Measurements from ENCODE around the gene TEX52. TPM values are rescaled to one million over a fixed set of nuclear protein-coding genes. Genes with fewer than 3 reads are reported as not detected.

Gene TEX52
- total and polyA plus RNA-seq, 10 of the 15 experiments (the other 5 are each of a cell fraction or from before 2014, with no cell fraction given): 0.23 TPM; not detected in 9

GRCh38 chr12:2895511-2895910, 38.7 kb upstream of the TEX52 start:
- Histone ChIP-seq H3K36me3 (ENCODE audit: control insufficient read depth in 2 of 2, insufficient read depth in 2 of 2, low read length in 1 of 2) (no peaks in the 10 kb centered on the region), H3K27ac (ENCODE audit: control insufficient read depth, insufficient read depth) (no peak overlapping the region), H3K4me3 (no peak overlapping the region), H3K27me3 (replicated peaks in 1 of 2; ENCODE audit: control insufficient read depth in 2 of 2, insufficient read depth in 2 of 2, low read length in 1 of 2) (no peaks in the 10 kb centered on the region), H3K4me2 (ENCODE audit: control insufficient read depth, insufficient read depth) (no peak overlapping the region), H3K9me3 (replicated peaks; ENCODE audit: control insufficient read depth, insufficient read depth, low read length) (no peaks in the 10 kb centered on the region), H3K79me2 (ENCODE audit: control insufficient read depth, insufficient read depth, low read length) (peaks cover 2% of the 10 kb centered on the region; the same call in 1 of the 2 replicates), H4K20me1 (ENCODE audit: control insufficient read depth, insufficient read depth) (no peaks in the 10 kb centered on the region), H3K9ac (ENCODE audit: control insufficient read depth, insufficient read depth, low read length) (no peak overlapping the region), H2AFZ (ENCODE audit: control insufficient read depth, low read depth, low read length) (no peak overlapping the region), H3K4me1 (ENCODE audit: control insufficient read depth, insufficient read depth, low read length) (no peaks in the 10 kb centered on the region)
- FAIRE-seq (no peak), DNase-seq (ENCODE audit: low read depth, low spot score) (no peak), ATAC-seq (no peak)
- ChIA-PET POLR2A (interaction anchor here (0.6 kb wide), 1 partner anchor 10 kb away, joined by 5 read pairs; no protein-coding TSS in a partner anchor), CTCF (interaction anchor here (0.6 kb wide), 1 partner anchor 10 kb away, joined by 3 read pairs; no protein-coding TSS in a partner anchor), SMC1A (ENCODE audit: uncharacterized antibody, unreplicated experiment) (interaction anchor here (1.0 kb wide), 1 partner anchor 17 kb away, joined by 6 read pairs; no protein-coding TSS in a partner anchor), RAD21 (ENCODE audit: unreplicated experiment) (no interaction called here)
- TF ChIP-seq HCFC1 (IDR thresholded peaks at IDR 0.05; ENCODE audit: low read length): no peak
- TF ChIP-seq NR2F1 (conservative IDR thresholded peaks at IDR 0.05): no peak
- TF ChIP-seq FOS (IDR thresholded peaks at IDR 0.05; ENCODE audit: borderline replicate concordance, extremely low read depth, insufficient read length): no peak
- in situ Hi-C loops (cut with MboI) (no loop called here), intact Hi-C loops (cut with micrococcal nuclease; ENCODE audit: unreplicated experiment) (no loop called here)
- no TSS peak for BruUV-seq (replicated peaks)
- WGBS (ENCODE audit: insufficient coverage, insufficient replicate concordance, low lambda C conversion rate, missing lambda C conversion rate): 100% methylated on average over 2 of the region's 2 CpGs

GRCh38 chr12:2895051-2895451, 38.2 kb upstream of the TEX52 start:
- Histone ChIP-seq H3K27me3 (replicated peaks in 1 of 2; ENCODE audit: control insufficient read depth in 2 of 2, insufficient read depth in 2 of 2, low read length in 1 of 2) (no peaks in the 10 kb centered on the region), H3K9ac (ENCODE audit: control insufficient read depth, insufficient read depth, low read length) (no peak overlapping the region), H3K79me2 (ENCODE audit: control insufficient read depth, insufficient read depth, low read length) (peaks cover 2% of the 10 kb centered on the region; the same call in 1 of the 2 replicates), H3K27ac (ENCODE audit: control insufficient read depth, insufficient read depth) (no peak overlapping the region), H4K20me1 (ENCODE audit: control insufficient read depth, insufficient read depth) (no peaks in the 10 kb centered on the region), H3K36me3 (ENCODE audit: control insufficient read depth in 2 of 2, insufficient read depth in 2 of 2, low read length in 1 of 2) (no peaks in the 10 kb centered on the region), H3K4me3 (no peak overlapping the region), H3K4me2 (ENCODE audit: control insufficient read depth, insufficient read depth) (no peak overlapping the region), H3K9me3 (replicated peaks; ENCODE audit: control insufficient read depth, insufficient read depth, low read length) (no peaks in the 10 kb centered on the region), H2AFZ (ENCODE audit: control insufficient read depth, low read depth, low read length) (no peak overlapping the region), H3K4me1 (ENCODE audit: control insufficient read depth, insufficient read depth, low read length) (peaks cover 3% of the 10 kb centered on the region)
- in situ Hi-C loops (cut with MboI) (no loop called here), intact Hi-C loops (cut with micrococcal nuclease; ENCODE audit: unreplicated experiment) (no loop called here)
- ChIA-PET CTCF (interaction anchor here (0.7 kb wide), 1 partner anchor 26 kb away, joined by 3 read pairs; no protein-coding TSS in a partner anchor), POLR2A (interaction anchor here (0.6 kb wide), 2 partner anchors 10 to 859 kb away, joined by 3 to 5 read pairs; no protein-coding TSS in a partner anchor), RAD21 (ENCODE audit: unreplicated experiment) (no interaction called here), SMC1A (ENCODE audit: uncharacterized antibody, unreplicated experiment) (interaction anchor here (1.0 kb wide), 1 partner anchor 17 kb away, joined by 6 read pairs; no protein-coding TSS in a partner anchor)
- 48% methylated on average over 2 of the region's 2 CpGs for WGBS (ENCODE audit: insufficient coverage, insufficient replicate concordance, low lambda C conversion rate, missing lambda C conversion rate)
- FAIRE-seq (no peak), DNase-seq (ENCODE audit: low read depth, low spot score) (no peak), ATAC-seq (no peak)
- BruUV-seq (replicated peaks): no TSS peak
- TF ChIP-seq JUND (IDR thresholded peaks at IDR 0.05; ENCODE audit: low read depth, low read length) (no peak), LARP7 (IDR thresholded peaks at IDR 0.05) (no peak), RELB (IDR thresholded peaks at IDR 0.05; ENCODE audit: low read depth) (no peak), WRNIP1 (IDR thresholded peaks at IDR 0.05; ENCODE audit: borderline replicate concordance, low read depth, low read length) (no peak), RELA (IDR thresholded peaks at IDR 0.05; ENCODE audit: borderline replicate concordance, partially characterized antibody) (no peak), RFX5 (IDR thresholded peaks at IDR 0.05; ENCODE audit: low read depth, low read length) (no peak), BHLHE40 (IDR thresholded peaks at IDR 0.05; ENCODE audit: borderline replicate concordance in 1 of 2, low read depth in 2 of 2, low read length in 1 of 2) (no peak), IRF3 (IDR thresholded peaks at IDR 0.05) (no peak), SIX5 (IDR thresholded peaks at IDR 0.05; ENCODE audit: low read depth, low read length, severe bottlenecking) (no peak), ZZZ3 (IDR thresholded peaks at IDR 0.05; ENCODE audit: control insufficient read depth, insufficient read length, low read depth) (no peak), GATAD2B (conservative IDR thresholded peaks at IDR 0.05; ENCODE audit: low read depth) (no peak), BCL11A (IDR thresholded peaks at IDR 0.05; ENCODE audit: low read depth, low read length) (no peak)
